ENCODE data around the gene ST8SIA6.
"Not testable (repeated sequence)": the region's sequence is repeated elsewhere in the genome, so short reads cannot be mapped to it uniquely, and the experiment has no call there.

Gene ST8SIA6

GRCh38 chr10:17340144-17340829 lies 114.1 kb downstream of the ST8SIA6 start:
- no peak for DNase-seq

DNA sequence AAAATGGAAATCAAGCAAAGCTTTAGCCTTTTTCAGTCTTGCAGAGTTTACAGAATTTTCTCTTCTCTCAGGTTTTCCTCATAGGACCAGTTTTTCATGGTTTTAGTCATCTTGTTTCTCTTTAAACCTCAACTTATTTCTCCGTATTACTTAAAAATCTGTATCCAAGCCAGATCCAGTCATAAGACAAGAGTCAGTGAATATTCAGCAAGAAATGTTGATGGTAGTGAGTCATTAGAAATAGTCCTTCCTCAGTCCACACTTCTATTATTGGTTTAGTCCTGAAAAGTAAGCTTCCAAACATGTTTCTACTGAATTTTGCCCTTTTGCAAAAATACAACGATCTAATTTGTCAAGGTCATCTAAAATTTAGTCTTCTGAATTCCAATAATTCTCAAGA lies 119.3 kb downstream of the ST8SIA6 start:
- no peak for DNase-seq

DNA sequence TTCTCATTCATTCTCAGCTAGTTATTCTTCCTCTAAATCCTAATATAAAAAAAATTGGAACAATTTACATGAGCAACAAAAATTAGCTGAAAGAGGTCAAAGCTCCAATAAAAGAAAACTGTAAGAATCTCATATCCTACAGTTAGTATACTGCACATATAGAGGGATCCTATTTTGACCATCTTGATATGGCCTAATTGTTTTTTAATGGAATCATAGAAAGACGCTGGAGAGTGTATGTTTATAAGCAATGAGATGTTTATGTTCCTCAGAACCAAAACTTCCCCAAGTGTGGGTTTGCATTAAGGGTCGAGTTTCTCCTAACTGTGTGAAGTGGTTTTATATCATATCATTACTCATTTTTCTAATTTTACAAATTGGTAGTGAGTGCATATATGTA lies 123.9 kb downstream of the ST8SIA6 start:
- DNase-seq: no peak

DNA sequence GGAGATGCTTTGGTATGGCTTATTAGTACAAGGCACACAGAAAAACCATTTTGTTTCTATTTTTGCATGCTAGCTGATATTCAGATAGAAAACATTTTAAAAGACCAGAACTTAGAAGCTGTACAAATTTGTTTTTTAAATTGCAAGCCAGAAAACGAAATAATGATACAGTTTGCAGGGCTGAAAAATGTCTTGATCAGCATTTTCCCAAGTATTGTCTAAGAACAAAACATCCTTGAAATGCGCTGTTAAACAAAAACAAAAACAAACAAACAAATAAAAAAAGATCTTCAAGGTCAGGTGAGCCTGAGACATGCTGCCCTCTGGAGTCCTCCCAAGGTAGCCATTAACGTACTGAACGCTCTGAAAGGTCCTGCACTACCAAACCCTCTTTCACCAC lies 128.0 kb downstream of the ST8SIA6 start:
- DNase-seq: no peak

DNA sequence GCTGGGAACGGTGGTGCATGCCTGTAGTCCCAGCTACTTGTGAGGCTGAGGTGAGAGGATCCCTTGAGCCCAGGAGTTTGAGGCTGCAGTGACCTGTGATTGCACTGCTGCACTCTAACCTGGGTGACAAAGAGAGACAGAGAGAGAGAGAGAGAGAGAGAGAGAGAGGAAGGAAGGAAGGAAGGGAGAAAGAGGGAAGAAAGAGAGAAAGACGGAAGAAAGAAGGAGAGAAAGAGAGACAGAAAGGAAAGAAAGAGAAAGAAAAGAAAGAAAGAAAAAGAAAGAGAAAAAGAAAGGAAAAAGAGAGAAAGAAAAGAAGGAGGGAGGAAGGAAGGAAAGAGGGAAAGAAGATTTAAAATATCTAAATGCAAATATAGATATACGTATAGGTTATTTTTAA lies 132.4 kb downstream of the ST8SIA6 start:
- DNase-seq: not testable (repeated sequence)

DNA sequence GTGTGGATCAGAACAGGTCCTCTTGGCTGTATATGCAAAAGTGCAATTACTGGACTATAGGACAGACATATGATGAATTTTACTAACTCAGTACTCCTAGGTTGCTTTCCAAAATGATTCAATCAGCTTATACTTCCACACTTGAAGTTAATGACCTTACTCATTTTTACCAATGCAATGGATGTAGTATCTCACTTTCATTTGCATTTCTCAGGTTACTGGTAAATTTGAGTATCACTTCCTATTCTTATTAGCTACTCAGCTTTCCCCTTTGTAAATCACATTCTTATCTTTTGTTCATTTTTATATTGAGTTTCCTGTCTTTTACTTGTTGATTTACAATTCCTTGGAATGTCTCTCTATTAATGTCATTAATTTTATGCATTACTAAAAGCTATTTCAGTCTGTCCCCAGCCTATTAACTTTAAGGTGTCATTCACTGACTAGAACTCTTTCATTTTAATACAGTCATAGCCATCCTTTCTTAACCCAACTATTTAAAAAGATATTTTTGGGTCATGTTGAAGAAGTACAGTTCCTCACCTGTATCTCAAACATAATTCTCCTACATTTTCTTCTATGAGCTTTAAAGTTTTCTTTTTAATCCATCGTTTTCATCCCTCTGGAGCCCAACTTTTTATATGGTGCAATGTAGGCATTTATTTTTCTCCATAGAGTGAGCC lies 137.8 kb downstream of the ST8SIA6 start:
- no peak for DNase-seq

DNA sequence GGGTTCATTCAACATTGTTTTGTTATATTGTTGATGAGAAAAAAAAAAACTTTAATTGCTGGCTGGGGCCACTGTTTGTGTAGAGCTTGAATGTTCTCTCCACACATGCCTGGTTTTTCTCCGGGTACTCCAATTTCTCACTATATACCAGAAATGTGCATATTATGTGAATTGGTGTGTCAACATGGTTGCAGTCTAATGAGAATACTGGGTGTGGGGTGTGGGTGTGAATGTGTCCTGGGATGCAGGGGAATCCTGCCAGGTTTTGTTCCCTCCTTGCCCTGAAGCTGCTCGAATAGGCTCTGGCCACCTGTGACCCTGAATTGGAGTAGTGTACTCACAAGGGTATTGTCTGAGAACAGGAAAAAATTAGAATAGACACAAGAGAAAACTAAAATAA lies 145.0 kb downstream of the ST8SIA6 start:
- DNase-seq: no peak

- no peak for DNase-seq
Measured at GRCh38 chr10:17307123-17307522, 147.3 kb downstream of the ST8SIA6 start.

DNA sequence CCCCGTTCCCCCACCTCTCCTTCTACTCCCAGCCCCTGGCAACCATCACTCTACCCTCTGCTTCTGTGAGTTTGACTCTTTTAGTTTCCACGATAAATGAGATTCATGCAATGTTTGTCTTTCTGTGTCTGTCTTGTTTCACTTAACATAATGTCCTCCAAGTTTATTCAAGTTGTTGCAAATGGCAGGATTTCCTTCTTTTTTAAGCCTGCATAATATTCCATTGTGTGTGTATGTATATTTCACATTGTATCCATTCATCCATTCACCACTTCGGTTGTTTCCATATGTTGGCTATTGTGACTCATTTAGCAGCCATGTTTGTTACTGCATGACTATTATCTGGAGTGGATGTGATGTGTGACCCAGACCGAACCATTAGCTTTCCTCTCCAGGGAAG lies 162.0 kb downstream of the ST8SIA6 start:
- no peak for DNase-seq

GRCh38 chr10:17290226-17290625 lies 164.2 kb downstream of the ST8SIA6 start:
- DNase-seq: no peak

- DNase-seq: no peak
Measured at GRCh38 chr10:17289763-17290162, 164.6 kb downstream of the ST8SIA6 start.

DNA sequence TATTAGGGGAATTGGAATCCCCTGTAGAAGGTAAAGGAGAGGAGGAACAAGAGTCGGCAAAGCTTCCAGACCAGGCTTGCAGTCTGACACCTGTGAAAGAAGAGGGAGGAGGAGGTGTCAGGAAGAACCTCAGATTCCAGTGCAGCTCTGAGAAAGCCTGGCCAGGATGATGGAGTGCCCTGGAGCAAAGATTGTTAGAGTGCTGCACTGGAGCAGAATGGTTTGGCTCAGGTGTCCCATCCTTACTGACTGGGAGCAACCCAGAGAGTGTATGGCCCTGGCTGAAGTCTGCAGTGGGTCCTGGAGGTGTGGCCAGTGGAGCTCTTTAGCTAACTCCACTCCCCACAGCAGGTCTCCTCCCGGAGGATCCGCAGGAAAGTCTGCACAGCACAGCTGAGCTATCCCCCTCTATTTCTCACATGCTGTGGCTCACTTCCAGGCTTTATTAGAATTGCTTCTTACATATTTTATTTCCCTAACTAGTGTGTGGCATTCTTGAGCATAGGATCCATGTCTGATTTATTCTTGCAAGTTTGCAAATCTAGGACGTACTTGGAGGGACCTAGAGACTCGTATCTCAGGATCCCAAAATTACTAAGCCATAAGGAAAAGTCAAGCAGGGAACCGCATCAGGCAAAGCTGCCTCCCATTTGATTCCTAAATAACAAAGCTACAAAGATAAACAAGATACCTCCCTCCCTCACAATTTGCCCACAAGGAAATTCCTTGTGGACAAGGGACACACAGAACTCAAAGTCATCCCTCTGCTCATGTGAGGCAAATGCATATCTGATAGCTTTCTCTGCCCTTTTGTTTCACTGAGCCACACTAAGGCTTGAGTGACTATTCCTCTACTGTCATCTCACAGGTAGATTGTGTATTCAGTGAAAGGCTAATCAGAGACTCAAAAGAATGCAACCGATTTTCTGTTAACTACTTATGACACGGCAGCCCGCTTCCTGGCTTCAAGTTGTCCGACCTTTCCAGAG lies 167.5 kb downstream of the ST8SIA6 start:
- DNase-seq: no peak

- DNase-seq: no peak
Measured at GRCh38 chr10:17282311-17282710, 172.1 kb downstream of the ST8SIA6 start.

- DNase-seq: peak; percentile 72
Measured at GRCh38 chr10:17278607-17279240, 175.7 kb downstream of the ST8SIA6 start.

DNA sequence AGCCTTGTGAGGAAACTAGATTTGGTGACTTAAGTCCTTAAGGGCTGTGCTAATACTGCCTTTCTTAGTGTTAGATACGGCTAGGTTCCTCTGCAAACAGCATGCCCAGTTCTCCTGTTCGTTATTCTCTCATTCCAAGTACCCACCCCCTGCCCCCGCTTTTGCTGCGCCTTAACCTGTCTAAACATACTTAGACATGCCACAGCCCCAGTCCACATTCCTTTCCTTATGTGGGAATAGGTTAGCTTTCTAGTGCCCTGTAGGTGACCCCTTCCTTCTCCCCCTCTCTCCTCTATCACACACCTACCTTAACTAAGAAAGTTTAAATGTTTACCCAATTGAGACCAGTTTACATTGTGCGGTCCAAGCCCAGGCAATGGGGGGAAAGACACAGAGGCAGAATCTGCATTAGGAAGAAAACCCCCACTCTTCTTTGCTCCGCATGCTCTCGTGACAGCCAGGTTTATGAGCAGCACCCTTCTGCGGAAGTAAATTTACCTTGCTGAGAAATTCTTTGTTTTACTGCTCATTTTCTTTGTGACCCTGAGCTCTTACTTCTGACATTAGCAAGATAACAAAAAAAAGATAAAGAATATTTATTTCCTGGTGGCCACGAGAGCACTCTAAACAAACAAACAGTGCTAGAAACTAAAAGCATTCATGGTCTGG lies 177.5 kb downstream of the ST8SIA6 start:
- no peak for DNase-seq

GRCh38 chr10:17273403-17273802 lies 181.0 kb downstream of the ST8SIA6 start:
- no peak for DNase-seq

GRCh38 chr10:17272648-17273047 lies 181.7 kb downstream of the ST8SIA6 start:
- DNase-seq: no peak

All from NCI-H1048 (cell line).